Activated CD4-positive, alpha-beta T cell treated with anti-CD3 and anti-CD28 coated beads for 36 hours (primary cell): Measurements from ENCODE around the gene SGCB. TPM values are rescaled to one million over a fixed set of nuclear protein-coding genes. Genes with fewer than 3 reads are reported as not detected.
"Not testable (repeated sequence)": the region's sequence is repeated elsewhere in the genome, so short reads cannot be mapped to it uniquely, and the experiment has no call there.

Experiments
- ATAC-seq: fragments of 200-7000 bp; cut with Tn5 transposase; one replicate; pipeline ENCODE4 v1.10.0; 2021; ENCODE audit warnings: mild to moderate bottlenecking, moderate library complexity
- CTCF ChIA-PET: fragments of 350-600 bp; sonication (Branson Sonifier 250); formaldehyde crosslinking; loops from one replicate; lab custom pipeline; 2021; ENCODE audit warnings: antibody characterized with exemption; lab: Charles Lee
- POLR2A ChIA-PET: fragments of 350-600 bp; sonication (Branson Sonifier 250); formaldehyde crosslinking; loops from one replicate; lab custom pipeline; 2021; ENCODE audit warnings: antibody characterized with exemption, inconsistent platforms; lab: Charles Lee
- DNase-seq: peaks from one replicate; pipeline ENCODE4 v3.0.0-alpha.2; 2020
- H3K27ac Mint-ChIP-seq: one replicate; pipeline ENCODE4 v1.8.0; 2021; ENCODE audit warnings: mixed read lengths
- H3K27me3 Mint-ChIP-seq: one replicate; pipeline ENCODE4 v1.8.0; 2021; ENCODE audit warnings: mixed read lengths
- H3K36me3 Mint-ChIP-seq: one replicate; pipeline ENCODE4 v1.8.0; 2021; ENCODE audit warnings: low read depth, mixed read lengths
- H3K4me1 Mint-ChIP-seq: one replicate; pipeline ENCODE4 v1.8.0; 2021; ENCODE audit warnings: mixed read lengths
- H3K4me3 Mint-ChIP-seq: one replicate; pipeline ENCODE4 v1.8.0; 2021; ENCODE audit warnings: mild to moderate bottlenecking, moderate library complexity, mixed read lengths
- H3K9me3 Mint-ChIP-seq: one replicate; pipeline ENCODE4 v1.8.0; 2021; ENCODE audit warnings: low read depth, mixed read lengths
- intact Hi-C, 2 experiments: fragments of 100-400 bp; cut with DNase I in 1 of 2; cut with micrococcal nuclease in 1 of 2; formaldehyde crosslinking; loops; one replicate each; pipeline versions ENCODE4 v1.14.2 to v1.15.1; 2022 to 2024; cut with DNase I, micrococcal nuclease
- total RNA-seq, 2 experiments: library from RNA; stranded (reverse); gene quantifications; one replicate each; pipeline ENCODE4 v1.2.3, GENCODE V29; 2021

The SGCB gene, protein sequence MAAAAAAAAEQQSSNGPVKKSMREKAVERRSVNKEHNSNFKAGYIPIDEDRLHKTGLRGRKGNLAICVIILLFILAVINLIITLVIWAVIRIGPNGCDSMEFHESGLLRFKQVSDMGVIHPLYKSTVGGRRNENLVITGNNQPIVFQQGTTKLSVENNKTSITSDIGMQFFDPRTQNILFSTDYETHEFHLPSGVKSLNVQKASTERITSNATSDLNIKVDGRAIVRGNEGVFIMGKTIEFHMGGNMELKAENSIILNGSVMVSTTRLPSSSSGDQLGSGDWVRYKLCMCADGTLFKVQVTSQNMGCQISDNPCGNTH
- 10 to 100 TPM; 12.0 to 14.1 TPM for total RNA-seq

DNA sequence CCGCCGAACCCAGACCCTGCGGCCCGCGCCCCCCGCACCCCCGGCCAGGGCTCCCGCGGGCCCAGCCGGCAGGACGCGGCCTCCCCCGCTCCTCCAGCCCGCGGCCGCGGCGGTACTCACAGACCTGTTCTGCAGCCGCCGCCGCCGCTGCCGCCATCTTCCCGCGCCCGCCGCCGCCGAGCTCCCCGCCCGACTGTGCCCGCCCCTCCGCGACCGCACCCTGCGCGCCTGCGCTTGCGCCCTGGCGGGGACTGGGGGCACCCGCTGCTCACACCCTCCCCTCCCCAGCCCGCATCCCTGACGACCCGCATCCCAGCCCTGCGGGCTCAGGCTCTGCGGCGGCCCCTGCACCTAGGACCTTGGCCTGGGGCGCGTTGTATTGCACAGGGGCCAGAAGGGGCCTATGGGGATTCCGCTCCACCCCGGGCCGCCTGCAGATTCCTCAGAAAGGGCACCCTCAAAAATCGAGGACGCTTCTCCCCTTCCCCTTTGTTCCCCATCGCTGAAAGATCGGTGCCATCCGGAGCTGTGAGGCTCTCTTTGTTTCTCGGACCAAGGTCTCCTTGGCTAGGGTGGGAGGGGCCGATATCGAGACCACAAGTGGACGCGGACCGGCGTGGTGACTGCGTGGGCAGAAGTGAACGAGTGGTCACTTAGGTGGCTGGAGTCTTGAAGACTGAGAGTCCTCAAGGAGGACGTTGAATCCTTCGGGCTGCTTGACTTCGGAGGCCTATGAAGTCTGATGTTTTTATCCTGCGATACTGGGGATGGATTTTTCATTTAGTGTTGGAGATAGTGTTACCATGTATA, at the start of gene SGCB:
Gene SGCB, minus strand, starts transcription at position 197 of the 810 bp plus-strand sequence. Its CDS starts 40 bp downstream, at position 157.
- ATAC-seq = peak; percentile 96
- ChIA-PET CTCF (interaction anchor here (0.5 to 1.2 kb wide), 2 partner anchors 16 to 27 kb away, joined by 3 to 4 read pairs; no protein-coding TSS in a partner anchor), POLR2A (interaction anchor here (0.7 to 1.0 kb wide), 2 partner anchors 195 to 646 kb away, joined by 3 to 6 read pairs; partner anchors contain the start of gene DCUN1D4)
- intact Hi-C loops = loop anchor here (1.0 to 5.0 kb wide), 3 partner anchors 195 to 674 kb away; partner anchors contain the start of gene DCUN1D4 (in 2 of the 2)
- Mint-ChIP-seq H3K27me3 (peaks cover 12% of the 10 kb centered on the region), H3K4me1 (peaks cover 26% of the 10 kb centered on the region), H3K9me3 (no peaks in the 10 kb centered on the region), H3K36me3 (no peaks in the 10 kb centered on the region), H3K4me3 (peak within 1 kb of the TSS; percentile 78), H3K27ac (peak within 1 kb of the TSS; percentile 75)
- DNase-seq = peak; percentile 85

DNA sequence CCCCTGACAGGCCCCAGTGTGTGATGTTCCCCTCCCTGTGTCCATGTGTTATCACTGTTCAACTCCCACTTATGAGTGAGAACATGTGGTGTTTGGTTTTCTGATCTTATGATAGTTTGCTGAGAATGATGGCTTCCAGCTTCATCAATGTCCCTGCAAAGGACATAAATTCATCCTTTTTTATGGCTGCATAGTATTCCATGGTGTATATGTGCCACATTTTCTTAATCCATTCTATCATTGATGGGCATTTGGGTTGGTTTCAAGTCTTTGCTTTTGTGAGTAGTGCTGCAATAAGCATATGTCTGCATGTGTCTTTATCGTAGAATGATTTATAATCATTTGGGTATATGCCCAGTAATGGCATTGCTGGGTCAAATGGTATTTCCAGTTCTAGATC, 48.3 kb upstream of the SGCB start:
- H3K4me1 Mint-ChIP-seq, intact Hi-C loops, H3K36me3 Mint-ChIP-seq, CTCF ChIA-PET, H3K27ac Mint-ChIP-seq, H3K4me3 Mint-ChIP-seq, H3K9me3 Mint-ChIP-seq, DNase-seq, ATAC-seq, H3K27me3 Mint-ChIP-seq, POLR2A ChIA-PET: not testable (repeated sequence)

DNA sequence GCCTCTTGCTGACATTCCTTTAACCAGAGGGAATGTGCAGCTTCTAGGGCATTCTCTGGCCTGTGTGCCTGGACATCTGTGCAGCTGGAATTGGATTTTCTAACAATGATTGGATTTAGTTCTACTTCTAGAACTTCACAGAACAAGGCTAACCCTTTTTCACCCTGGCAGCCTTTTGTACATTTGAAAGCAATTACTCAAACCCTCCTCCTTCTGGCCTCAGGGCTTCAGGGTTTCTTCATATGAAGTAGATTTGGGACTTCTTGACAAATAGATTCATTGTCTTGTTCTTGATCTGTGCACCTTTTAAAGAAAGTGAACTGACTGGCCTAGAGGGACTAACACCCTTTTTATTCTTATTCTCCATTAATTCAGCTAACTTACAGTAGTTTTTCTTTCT, 43.1 kb upstream of the SGCB start:
- peaks cover 11% of the 10 kb centered on the region for H3K27me3 Mint-ChIP-seq

DNA sequence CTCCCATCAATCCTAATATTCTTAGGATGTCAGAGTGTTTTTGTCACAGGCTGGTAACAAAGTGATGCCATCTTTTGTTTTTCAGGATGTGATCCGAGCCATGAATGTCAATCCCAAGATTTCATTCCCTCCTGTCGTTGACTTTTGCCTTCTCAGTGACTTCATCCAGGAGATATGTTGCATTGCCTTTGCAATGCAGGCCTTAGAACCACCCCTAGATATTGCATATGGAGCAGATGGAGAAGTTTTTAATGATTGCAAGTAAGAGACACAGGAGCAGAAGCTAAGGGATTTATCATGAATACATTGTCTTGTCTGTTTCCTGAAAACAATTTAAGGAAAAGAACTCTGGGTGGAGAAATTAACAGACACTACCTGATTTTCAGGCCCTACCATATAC, 41.6 kb upstream of the SGCB start:
- intact Hi-C loops = no loop called here
- ATAC-seq (no peak), DNase-seq (no peak)
- Mint-ChIP-seq H3K9me3 (no peaks in the 10 kb centered on the region), H3K27me3 (peaks cover 20% of the 10 kb centered on the region), H3K4me1 (no peaks in the 10 kb centered on the region), H3K4me3 (no peak overlapping the region), H3K27ac (no peak overlapping the region), H3K36me3 (no peaks in the 10 kb centered on the region)
- ChIA-PET CTCF (no interaction called here), POLR2A (no interaction called here)

More for the DNA sequence above, 43.1 kb upstream of the SGCB start:
- DNase-seq (no peak), ATAC-seq (no peak)
- Mint-ChIP-seq H3K36me3 (no peaks in the 10 kb centered on the region), H3K4me3 (no peak overlapping the region), H3K4me1 (no peaks in the 10 kb centered on the region), H3K9me3 (no peaks in the 10 kb centered on the region), H3K27ac (no peak overlapping the region)
- intact Hi-C loops = no loop called here
- ChIA-PET POLR2A (no interaction called here), CTCF (interaction anchor here (0.5 to 1.1 kb wide), 2 partner anchors 10 to 30 kb away, joined by 3 read pairs; partner anchors contain the start of gene SPATA18)

DNA sequence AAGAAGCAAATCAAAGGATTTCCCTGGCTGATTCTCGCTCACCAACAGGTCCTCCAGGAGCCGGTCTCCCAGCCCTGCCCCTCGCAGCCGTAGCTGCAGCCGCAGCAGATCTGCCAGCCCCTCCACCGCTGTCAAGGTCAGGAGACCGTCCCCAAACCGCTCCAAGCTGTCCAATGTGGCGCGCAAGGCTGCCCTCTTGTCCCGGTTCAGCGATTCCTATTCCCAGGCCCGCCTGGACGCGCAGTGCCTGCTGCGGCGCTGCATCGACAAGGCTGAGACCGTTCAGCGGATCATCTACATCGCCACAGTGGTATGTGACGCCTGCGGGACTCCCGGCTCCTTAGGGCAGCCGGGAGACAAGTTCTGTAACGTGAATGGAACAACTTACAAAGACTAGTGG, 38.6 kb upstream of the SGCB start:
- intact Hi-C loops = no loop called here
- ATAC-seq (no peak), DNase-seq (no peak)
- Mint-ChIP-seq H3K9me3 (no peaks in the 10 kb centered on the region), H3K4me1 (no peaks in the 10 kb centered on the region), H3K27me3 (peaks cover 25% of the 10 kb centered on the region), H3K4me3 (no peak overlapping the region), H3K27ac (no peak overlapping the region), H3K36me3 (no peaks in the 10 kb centered on the region)
- ChIA-PET CTCF (no interaction called here), POLR2A (no interaction called here)

DNA sequence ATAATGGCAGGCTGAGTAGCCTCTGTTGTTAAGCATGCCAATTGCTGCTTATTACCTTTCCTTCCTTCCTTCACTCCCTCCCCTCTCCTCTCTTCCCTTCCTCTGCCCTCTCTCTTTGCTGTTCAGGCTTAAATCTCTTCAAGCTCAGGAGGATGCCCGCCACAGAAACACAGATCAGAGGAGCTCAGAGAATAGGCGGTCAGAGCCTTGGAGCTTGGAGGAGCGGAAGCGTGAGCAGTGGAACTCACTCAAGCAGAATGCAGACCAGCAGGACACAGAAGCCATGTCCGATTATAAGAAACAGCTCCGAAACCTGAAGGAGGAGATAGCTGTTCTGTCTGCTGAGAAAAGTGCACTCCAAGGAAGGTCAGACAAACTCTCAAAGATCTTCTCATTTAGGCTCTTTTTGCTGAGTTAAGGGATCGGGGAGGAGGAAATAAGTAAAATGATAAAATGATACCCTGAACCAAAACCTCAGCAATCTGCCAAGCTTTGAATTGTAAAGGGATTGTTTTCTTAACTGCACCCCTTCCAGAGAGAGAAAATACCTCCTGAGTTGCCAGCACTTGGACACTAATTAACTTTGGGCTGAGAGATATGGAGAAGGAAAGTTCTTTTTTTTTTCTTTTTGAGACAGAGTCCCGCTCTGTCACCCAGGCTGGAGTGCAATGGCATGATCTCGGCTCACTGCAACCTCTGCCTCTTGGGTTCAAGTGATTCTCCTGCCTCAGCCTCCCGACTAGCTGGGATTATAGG, 33.9 kb upstream of the SGCB start:
- Mint-ChIP-seq H3K36me3 (no peaks in the 10 kb centered on the region), H3K4me1 (no peaks in the 10 kb centered on the region), H3K9me3 (no peaks in the 10 kb centered on the region), H3K4me3 (no peak overlapping the region), H3K27me3 (peaks cover 32% of the 10 kb centered on the region), H3K27ac (no peak overlapping the region)
- intact Hi-C loops = no loop called here
- DNase-seq (no peak), ATAC-seq (no peak)
- ChIA-PET CTCF (interaction anchor here (0.6 to 0.9 kb wide), 3 partner anchors 9 to 1047 kb away, joined by 3 read pairs; no protein-coding TSS in a partner anchor), POLR2A (no interaction called here)

DNA sequence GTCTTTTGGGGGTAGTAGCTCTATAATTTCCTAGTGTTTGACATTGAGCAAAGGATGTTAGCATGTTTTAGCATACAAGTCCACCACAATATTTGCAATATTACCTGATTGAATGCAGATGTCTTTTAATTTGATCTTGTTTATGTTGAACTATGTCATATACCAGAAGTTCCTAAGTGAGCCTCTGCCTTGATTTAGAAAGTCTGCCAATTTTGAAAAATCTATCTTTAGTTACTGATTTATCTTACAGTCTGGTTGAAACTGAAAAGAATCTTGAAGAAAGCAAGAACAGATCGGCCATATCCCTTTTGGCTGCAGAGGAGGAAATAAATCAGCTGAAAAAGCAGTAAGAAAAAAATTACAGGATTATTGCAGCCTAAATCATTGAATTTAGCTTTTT, 31.5 kb upstream of the SGCB start:
- DNase-seq (no peak), ATAC-seq (no peak)
- ChIA-PET CTCF (no interaction called here), POLR2A (no interaction called here)
- no peaks in the 10 kb centered on the region for H3K9me3 Mint-ChIP-seq
- peaks cover 26% of the 10 kb centered on the region for H3K27me3 Mint-ChIP-seq
- H3K4me3 Mint-ChIP-seq = no peak overlapping the region
- H3K36me3 Mint-ChIP-seq = no peaks in the 10 kb centered on the region
- no peak overlapping the region for H3K27ac Mint-ChIP-seq
- no peaks in the 10 kb centered on the region for H3K4me1 Mint-ChIP-seq
- intact Hi-C loops = no loop called here

DNA sequence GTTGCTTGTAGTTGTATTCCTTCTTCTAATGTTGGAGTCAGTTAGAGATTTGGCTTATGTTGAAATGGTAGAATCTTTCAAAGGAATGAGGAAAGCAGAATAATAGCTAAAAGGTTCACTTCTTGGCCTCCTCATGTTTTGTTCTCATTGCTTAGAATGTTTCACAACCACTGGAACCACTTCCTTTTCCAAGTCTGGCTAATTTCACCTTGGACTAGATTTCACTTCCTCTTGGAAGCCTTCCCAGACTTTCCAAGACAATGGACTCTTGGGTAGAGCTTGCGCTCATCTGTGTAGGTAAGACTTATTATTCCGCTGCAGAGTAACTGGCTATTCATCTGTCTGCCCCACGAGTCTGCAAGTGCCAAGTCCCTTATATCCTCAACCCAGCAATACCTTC, 21.3 kb upstream of the SGCB start:
- POLR2A ChIA-PET = no interaction called here
- no peaks in the 10 kb centered on the region for H3K36me3 Mint-ChIP-seq
- CTCF ChIA-PET = no interaction called here
- intact Hi-C loops = no loop called here
- DNase-seq (no peak), ATAC-seq (no peak)
- H3K27ac Mint-ChIP-seq = no peak overlapping the region
- no peak overlapping the region for H3K4me3 Mint-ChIP-seq
- H3K9me3 Mint-ChIP-seq = no peaks in the 10 kb centered on the region
- H3K27me3 Mint-ChIP-seq = peaks cover 17% of the 10 kb centered on the region
- no peaks in the 10 kb centered on the region for H3K4me1 Mint-ChIP-seq

DNA sequence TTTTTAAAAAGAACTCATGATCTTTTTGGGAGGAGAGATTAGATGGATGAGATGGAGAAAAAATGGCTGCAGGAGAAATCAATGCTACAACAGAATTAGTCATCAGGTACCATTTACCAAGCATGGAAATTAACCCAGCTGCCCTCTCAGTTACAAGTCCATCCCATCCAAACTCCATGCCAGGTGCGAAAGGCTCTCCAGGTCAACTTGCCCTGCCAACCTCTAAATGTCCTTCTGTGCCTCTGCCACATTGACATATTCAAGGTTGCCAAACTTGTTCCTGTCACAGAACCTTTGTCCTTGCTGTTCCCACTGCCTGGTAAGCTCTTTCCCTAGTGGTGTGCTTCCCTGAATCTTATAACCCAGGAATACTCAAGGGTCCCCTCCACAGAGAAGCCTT, 20.2 kb upstream of the SGCB start:
- POLR2A ChIA-PET = no interaction called here
- no peak overlapping the region for H3K27ac Mint-ChIP-seq
- H3K9me3 Mint-ChIP-seq = no peaks in the 10 kb centered on the region
- intact Hi-C loops = no loop called here
- ATAC-seq (no peak), DNase-seq (no peak)
- no peaks in the 10 kb centered on the region for H3K36me3 Mint-ChIP-seq
- H3K27me3 Mint-ChIP-seq = peaks cover 26% of the 10 kb centered on the region
- CTCF ChIA-PET = interaction anchor here (0.7 kb wide), 1 partner anchor 26 kb away, joined by 4 read pairs; no protein-coding TSS in a partner anchor
- H3K4me1 Mint-ChIP-seq = no peaks in the 10 kb centered on the region
- no peak overlapping the region for H3K4me3 Mint-ChIP-seq

DNA sequence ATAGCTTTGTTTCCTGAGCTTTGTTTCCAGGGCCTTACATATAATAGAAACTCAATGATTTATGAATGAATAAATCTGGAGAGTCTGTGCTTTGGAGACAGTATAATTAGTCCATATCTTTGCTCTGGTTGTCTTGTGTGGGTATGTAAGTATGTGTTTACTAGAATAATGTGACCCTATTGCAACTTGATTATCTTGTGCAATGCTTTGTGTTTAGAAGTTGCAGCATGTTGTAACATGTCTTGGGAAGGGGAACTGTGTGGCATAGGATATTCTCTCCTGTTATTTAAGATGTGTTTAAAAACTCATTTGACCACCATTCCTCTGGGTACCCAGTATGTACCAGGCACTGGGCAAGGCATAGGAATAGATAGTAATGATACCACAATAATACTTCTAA, 19.1 kb upstream of the SGCB start:
- ChIA-PET CTCF (interaction anchor here (0.6 kb wide), 1 partner anchor 592 kb away, joined by 3 read pairs; no protein-coding TSS in a partner anchor), POLR2A (no interaction called here)
- Mint-ChIP-seq H3K27ac (no peak overlapping the region), H3K9me3 (no peaks in the 10 kb centered on the region), H3K36me3 (no peaks in the 10 kb centered on the region), H3K4me1 (peaks cover 4% of the 10 kb centered on the region), H3K4me3 (no peak overlapping the region), H3K27me3 (peaks cover 36% of the 10 kb centered on the region)
- intact Hi-C loops = no loop called here
- ATAC-seq = no peak
- no peak for DNase-seq

DNA sequence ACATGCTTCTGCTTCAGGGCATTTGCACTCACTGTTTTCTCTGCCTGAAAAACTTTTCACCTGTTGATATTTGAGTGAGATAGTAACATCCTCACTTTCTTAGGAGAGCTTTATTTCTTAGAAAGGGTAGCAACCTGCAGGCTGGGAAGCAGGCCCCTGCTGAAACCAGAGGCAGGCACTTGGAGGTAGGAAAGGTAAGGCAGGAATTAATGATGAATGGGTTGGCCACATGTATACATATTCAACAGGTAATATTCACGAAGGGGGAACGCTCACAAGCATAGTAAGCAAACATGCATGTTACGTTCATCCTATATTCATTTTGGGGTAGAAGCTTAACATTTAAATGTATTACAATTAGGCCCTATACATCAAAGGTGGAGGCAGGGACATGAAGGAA, 16.2 kb upstream of the SGCB start:
- Mint-ChIP-seq H3K27me3 (peaks cover 53% of the 10 kb centered on the region), H3K4me1 (peaks cover 10% of the 10 kb centered on the region), H3K27ac (no peak overlapping the region), H3K4me3 (no peak overlapping the region), H3K36me3 (no peaks in the 10 kb centered on the region), H3K9me3 (no peaks in the 10 kb centered on the region)
- intact Hi-C loops = no loop called here
- ChIA-PET CTCF (interaction anchor here (0.7 to 0.8 kb wide), 2 partner anchors 16 to 1032 kb away, joined by 3 to 4 read pairs; partner anchors contain the start of gene SGCB), POLR2A (no interaction called here)
- no peak for ATAC-seq
- no peak for DNase-seq
